Activated naive CD4-positive, alpha-beta T cell treated with anti-CD3 and anti-CD28 coated beads, Interleukin-2, amount 50 U/mL, for 24 hours (primary cell): ENCODE data around the gene KBTBD7.

Source experiments
- H3K27ac Mint-ChIP-seq: one replicate; pipeline ENCODE4 v1.8.0; 2021; ENCODE audit warnings: mild to moderate bottlenecking, mixed read lengths
- H3K27me3 Mint-ChIP-seq: one replicate; pipeline ENCODE4 v1.8.0; 2021; ENCODE audit warnings: mixed read lengths
- H3K36me3 Mint-ChIP-seq: one replicate; pipeline ENCODE4 v1.8.0; 2021; ENCODE audit warnings: mixed read lengths
- H3K4me1 Mint-ChIP-seq: one replicate; pipeline ENCODE4 v1.8.0; 2021; ENCODE audit warnings: mixed read lengths
- H3K4me3 Mint-ChIP-seq: one replicate; pipeline ENCODE4 v1.8.0; 2021; ENCODE audit warnings: mild to moderate bottlenecking, mixed read lengths
- H3K9me3 Mint-ChIP-seq: one replicate; pipeline ENCODE4 v1.8.0; 2021; ENCODE audit warnings: mixed read lengths

The KBTBD7 gene

DNA sequence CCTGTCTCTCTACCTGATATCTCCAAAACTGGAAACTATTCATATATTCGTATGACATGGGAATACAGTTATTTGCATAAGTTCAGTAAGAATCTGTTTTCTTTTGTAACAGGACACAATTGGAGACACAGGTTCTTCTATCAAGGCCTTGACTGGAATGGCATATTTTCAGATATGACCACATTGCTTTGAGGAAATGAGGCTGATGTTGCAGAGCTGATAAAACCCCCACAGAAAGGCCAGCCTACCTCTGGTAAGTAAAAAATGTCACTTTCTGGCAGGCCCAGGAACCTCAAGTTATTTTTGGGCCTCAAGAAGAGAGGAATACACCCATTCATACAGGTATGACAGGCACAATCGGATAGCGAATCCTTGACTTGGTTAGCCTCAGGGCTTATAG is 32.2 kb downstream of the KBTBD7 start:
- H3K36me3 Mint-ChIP-seq = peaks cover 7% of the 10 kb centered on the region
- H3K9me3 Mint-ChIP-seq = no peaks in the 10 kb centered on the region
- no peaks in the 10 kb centered on the region for H3K4me1 Mint-ChIP-seq
- H3K4me3 Mint-ChIP-seq = no peak overlapping the region
- H3K27me3 Mint-ChIP-seq = no peaks in the 10 kb centered on the region
- no peak overlapping the region for H3K27ac Mint-ChIP-seq

DNA sequence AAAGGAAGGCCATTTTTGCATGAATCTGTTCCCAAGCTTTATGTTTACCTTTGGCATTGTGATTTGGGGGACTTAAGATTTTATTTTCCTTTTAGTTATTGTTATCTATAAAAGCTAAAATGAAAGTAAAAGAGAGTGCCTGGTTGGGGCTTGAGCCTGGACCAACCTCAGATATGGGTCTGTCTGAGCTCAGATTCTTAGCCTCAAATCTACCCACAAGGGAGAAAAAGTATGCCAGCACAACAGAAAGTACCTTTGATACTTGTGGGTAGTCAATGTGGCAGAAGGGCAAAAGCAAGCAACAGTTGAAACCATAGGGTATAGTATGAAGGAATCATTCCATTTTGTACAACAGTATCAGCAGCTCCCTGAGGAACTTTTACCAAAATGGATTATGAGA is 35.2 kb downstream of the KBTBD7 start:
- no peaks in the 10 kb centered on the region for H3K9me3 Mint-ChIP-seq

DNA sequence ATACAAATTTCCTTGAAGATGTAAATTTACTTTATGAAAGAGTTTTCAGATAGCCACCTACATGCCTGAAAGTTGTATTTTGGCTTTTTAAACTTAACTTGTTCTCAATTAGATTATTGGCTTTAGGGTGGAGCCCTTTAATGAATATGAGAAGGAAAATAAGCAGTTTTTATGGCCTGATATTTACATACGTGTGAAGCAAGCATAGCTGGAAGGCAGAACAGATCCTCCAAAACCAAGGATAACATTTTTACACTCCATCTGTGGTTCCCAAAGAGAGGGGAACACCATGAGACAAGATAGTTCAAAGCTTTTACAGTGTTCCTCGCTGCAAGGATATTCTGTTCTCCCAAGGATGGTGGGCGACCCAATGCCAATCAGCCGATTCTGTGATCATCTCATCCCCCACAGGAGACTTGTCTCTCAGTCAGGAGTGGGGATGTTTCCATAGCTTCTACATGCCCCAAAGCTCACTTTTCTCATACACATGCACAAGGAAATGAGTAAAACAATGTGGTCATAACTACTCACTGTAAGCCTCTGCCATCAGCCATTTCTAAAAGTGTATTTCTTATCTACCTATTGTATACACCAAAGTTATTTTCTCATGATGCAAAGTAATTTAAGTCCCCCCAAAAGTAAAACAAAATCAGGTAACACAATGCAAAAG is 37.2 kb downstream of the KBTBD7 start:
- Mint-ChIP-seq H3K27me3 (no peaks in the 10 kb centered on the region), H3K9me3 (peaks cover 5% of the 10 kb centered on the region), H3K27ac (no peak overlapping the region), H3K4me1 (no peaks in the 10 kb centered on the region), H3K36me3 (peaks cover 15% of the 10 kb centered on the region), H3K4me3 (no peak overlapping the region)

More for the DNA sequence above, 35.2 kb downstream of the KBTBD7 start:
- H3K4me1 Mint-ChIP-seq = no peaks in the 10 kb centered on the region
- no peaks in the 10 kb centered on the region for H3K27me3 Mint-ChIP-seq
- H3K36me3 Mint-ChIP-seq = peaks cover 7% of the 10 kb centered on the region
- no peak overlapping the region for H3K27ac Mint-ChIP-seq
- H3K4me3 Mint-ChIP-seq = no peak overlapping the region

DNA sequence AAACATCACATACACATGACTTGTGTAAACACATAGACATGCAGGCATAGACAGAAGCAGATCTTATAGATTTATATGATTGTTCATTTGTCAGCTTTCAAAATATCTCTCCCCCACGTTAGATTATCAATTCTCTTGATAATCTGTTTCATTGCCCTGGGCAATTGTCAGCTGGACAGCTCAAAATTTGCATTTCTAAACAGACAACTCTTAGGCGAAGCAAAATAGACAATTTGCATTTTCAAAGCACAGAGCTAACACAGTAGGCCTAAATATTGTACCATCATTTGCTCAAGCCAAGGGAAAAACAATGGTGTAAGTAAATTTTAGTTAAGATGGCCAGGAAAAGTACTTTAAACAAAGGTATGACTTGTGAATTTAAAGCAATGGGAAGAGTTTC is 37.7 kb downstream of the KBTBD7 start:
- H3K4me3 Mint-ChIP-seq = no peak overlapping the region
- peaks cover 17% of the 10 kb centered on the region for H3K36me3 Mint-ChIP-seq
- peaks cover 9% of the 10 kb centered on the region for H3K9me3 Mint-ChIP-seq

DNA sequence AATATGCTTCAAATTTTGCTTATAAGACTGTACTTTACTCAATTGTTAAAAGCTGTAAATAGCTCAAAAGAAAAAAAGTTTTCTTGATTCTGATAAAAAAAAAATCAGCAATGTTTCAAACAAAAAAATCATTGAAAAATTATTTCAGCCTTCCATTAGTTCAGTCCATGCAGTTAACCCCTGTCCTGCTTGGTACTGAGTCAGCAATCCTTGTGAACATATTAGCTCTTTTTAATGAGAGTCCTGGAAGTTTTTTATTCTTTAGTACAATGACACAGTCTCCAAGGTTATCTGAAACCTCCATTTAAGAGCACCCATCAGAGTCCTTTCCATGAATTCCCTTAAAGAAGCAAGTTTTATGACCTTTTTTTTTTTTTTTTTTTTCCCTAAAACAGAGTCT is 40.3 kb downstream of the KBTBD7 start:
- Mint-ChIP-seq H3K9me3 (peaks cover 30% of the 10 kb centered on the region), H3K27ac (no peak overlapping the region), H3K27me3 (no peaks in the 10 kb centered on the region), H3K36me3 (peaks cover 42% of the 10 kb centered on the region), H3K4me1 (no peaks in the 10 kb centered on the region), H3K4me3 (no peak overlapping the region)

More for the DNA sequence above, 37.7 kb downstream of the KBTBD7 start:
- Mint-ChIP-seq H3K4me1 (no peaks in the 10 kb centered on the region), H3K27me3 (no peaks in the 10 kb centered on the region), H3K27ac (no peak overlapping the region)

DNA sequence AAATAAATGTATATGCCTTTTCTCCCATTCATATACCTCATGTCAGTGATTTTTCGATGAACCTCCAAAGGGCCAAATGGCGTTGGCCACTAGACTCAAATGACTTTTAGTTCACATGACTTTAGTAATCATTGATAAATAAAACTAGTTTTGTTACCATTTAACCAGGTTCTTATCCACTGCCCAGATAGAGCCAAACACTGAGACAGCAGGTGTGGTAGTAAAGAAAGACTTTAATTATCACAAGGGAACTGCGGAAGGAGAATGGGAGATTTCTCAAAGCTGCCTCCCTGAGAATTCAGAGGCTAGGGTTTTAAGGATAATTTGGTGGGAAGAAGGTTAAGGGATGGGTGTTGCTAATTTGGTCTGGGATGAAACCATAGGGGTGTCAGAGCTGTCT is 42.4 kb downstream of the KBTBD7 start:
- no peak overlapping the region for H3K27ac Mint-ChIP-seq

DNA sequence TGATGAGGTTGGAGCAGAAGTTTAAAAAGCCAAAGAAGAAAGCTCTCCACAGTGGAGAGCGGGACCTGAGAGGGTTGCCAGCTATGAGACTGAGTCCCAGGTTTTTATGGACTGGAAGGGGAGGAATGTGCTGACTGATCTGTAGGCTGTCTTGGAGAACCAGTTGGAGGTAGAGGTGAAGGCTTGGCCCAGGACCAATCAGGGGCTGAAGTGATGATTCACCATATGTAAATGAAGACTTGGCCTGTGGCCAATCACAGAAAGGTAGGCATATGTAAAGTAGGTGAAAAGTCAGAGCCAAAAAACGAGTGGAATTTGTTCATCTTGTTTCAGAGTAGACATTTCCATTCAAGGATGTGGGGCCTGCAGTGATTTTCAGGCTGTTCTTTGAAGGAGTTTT is 44.3 kb downstream of the KBTBD7 start:
- H3K4me1 Mint-ChIP-seq = no peaks in the 10 kb centered on the region
- peaks cover 63% of the 10 kb centered on the region for H3K36me3 Mint-ChIP-seq
- H3K27ac Mint-ChIP-seq = no peak overlapping the region
- H3K9me3 Mint-ChIP-seq = peaks cover 36% of the 10 kb centered on the region
- no peaks in the 10 kb centered on the region for H3K27me3 Mint-ChIP-seq
- H3K4me3 Mint-ChIP-seq = no peak overlapping the region

More for the DNA sequence above, 42.4 kb downstream of the KBTBD7 start:
- H3K4me3 Mint-ChIP-seq = no peak overlapping the region
- no peaks in the 10 kb centered on the region for H3K27me3 Mint-ChIP-seq
- no peaks in the 10 kb centered on the region for H3K4me1 Mint-ChIP-seq
- H3K9me3 Mint-ChIP-seq = peaks cover 36% of the 10 kb centered on the region
- peaks cover 56% of the 10 kb centered on the region for H3K36me3 Mint-ChIP-seq

DNA sequence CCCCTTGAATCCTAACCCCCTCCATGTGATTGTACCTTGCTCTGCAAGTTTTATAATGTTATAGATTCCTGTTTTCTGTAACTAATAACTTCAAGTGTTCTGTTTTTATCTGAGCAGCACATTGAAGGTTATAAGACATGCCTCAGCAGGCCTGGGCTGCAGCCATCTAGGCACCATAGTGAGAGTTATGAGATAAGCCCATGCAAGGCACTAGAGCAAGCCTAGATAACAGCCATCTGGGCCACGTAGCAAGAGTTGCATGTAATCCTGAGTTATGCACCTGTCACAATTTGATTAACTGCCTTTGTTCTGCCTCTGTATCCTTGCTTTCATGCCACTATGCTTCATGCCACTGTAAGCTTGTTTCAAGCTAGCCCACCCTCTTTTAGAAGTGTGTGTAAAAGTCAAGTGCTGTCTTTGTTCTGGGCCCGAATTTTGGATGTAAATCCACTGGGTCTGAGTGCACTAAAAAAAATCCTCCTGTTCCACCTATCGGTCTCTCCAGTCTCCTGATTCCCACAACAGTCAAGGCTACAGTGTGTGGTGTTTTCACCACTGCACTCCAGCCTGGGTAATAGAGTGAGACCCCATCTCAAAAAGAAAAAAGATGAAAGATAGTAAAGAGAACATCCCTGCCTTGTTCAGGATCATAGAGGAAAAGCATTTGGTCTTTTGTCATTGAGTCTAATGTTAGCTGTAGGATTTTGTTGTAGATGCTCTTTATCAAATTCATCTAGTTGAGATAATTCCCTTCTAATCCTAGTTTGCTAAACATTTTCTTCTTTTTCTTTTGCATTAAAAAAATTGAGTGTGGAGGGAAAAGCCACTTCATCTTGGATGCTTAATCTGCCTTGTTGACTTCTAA is 45.7 kb downstream of the KBTBD7 start:
- no peaks in the 10 kb centered on the region for H3K27me3 Mint-ChIP-seq
- peaks cover 62% of the 10 kb centered on the region for H3K36me3 Mint-ChIP-seq
- H3K9me3 Mint-ChIP-seq = peaks cover 36% of the 10 kb centered on the region
- H3K27ac Mint-ChIP-seq = no peak overlapping the region
- H3K4me1 Mint-ChIP-seq = no peaks in the 10 kb centered on the region
- no peak overlapping the region for H3K4me3 Mint-ChIP-seq

DNA sequence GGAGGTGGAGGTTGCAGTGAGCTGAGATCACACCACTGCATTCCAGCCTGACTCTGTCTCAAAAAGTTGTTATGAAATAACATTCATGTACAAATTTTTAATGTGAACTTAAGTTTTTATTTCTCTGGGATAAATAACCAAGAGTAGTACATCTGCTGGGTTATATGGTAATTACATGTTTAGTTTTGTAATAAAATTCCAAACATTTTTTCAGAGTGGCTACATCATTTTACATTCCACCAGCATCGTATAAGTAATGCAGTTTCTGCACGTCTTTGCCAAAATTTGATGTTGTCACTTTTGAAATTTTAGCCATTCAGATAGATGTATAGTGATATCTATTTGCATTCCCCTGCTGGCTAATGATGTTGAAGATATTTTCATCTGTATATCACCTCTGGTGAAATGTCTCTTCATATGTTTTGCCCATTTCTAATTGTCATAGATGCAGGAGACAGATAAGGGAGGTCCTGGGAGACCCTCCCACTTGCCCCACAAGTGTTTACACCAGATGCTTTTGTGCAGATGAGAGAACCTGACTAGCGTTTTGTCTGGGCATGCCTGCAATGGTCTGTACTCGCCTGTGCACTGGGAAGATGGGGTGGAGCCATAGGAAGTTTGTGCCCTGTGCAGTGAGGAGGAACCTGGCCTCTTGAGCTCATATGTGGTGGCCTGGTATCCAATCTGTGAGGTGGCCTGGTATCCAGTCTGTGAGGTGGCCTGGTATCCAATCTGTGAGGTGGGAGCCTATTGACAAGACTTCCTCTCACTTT is 49.0 kb downstream of the KBTBD7 start:
- Mint-ChIP-seq H3K4me1 (no peaks in the 10 kb centered on the region), H3K27ac (no peak overlapping the region), H3K27me3 (no peaks in the 10 kb centered on the region), H3K4me3 (no peak overlapping the region), H3K9me3 (peaks cover 14% of the 10 kb centered on the region), H3K36me3 (peaks cover 37% of the 10 kb centered on the region)

DNA sequence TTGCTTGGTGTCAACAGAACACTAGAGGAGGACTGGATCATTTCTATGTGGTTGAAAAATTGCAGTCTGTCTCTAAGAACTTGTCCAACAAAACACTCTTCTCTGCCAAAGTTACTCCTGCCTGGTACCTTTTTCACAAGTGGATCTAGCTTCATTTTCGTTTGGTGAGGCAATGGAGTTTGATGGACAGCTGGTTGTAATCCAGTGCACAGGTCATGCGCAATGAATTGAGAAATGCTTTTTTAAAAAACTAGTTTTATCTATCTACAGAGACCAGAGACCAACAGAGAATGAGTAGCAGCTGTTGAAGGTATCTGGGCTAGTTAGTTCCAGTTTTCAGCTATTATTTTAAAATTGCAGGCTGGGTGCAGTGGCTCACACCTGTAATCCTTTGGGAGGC is 49.8 kb downstream of the KBTBD7 start:
- Mint-ChIP-seq H3K27me3 (no peaks in the 10 kb centered on the region), H3K4me1 (peaks cover 4% of the 10 kb centered on the region), H3K4me3 (no peak overlapping the region), H3K36me3 (peaks cover 29% of the 10 kb centered on the region), H3K9me3 (peaks cover 7% of the 10 kb centered on the region), H3K27ac (no peak overlapping the region)
